Left renal pelvis (tissue), 4 donors: ENCODE results near the gene SLC19A3. TPM values are rescaled to one million over a fixed set of nuclear protein-coding genes. Genes with fewer than 3 reads are reported as not detected.
"Not testable (repeated sequence)": the region's sequence is repeated elsewhere in the genome, so short reads cannot be mapped to it uniquely, and the experiment has no call there.

Source experiments
- DNase-seq, 4 donors: peaks; one replicate each; pipeline ENCODE4 v3.0.0-alpha.2; 2013; ENCODE audit warnings: low read depth in 4 of 4, low spot score in 3 of 4
- polyA plus RNA-seq, 4 donors: library from polyadenylated mRNA; unstranded; fragments of 120-200 nt; gene quantifications; one replicate each; pipeline ENCODE4 v1.2.1, GENCODE V29; 2013; ENCODE audit not compliant: insufficient read length in 4 of 4

SLC19A3 gene
- polyA plus RNA-seq, 4 donors, result 1.3 to 11.0 (median 6.9) TPM

GRCh38 chr2:227703961-227704360 is 13.9 kb downstream of the SLC19A3 start:
- DNase-seq, result no peak

GRCh38 chr2:227703280-227703732 is 14.5 kb downstream of the SLC19A3 start:
- DNase-seq, result no peak

GRCh38 chr2:227701556-227701955 is 16.3 kb downstream of the SLC19A3 start:
- DNase-seq, result no peak

GRCh38 chr2:227696990-227697679 is 20.7 kb downstream of the SLC19A3 start:
- DNase-seq, result no peak

GRCh38 chr2:227687189-227687588 is 30.6 kb downstream of the SLC19A3 start:
- DNase-seq, result no peak

- DNase-seq, result no peak
These were observed 33.6 kb downstream of the SLC19A3 start for GRCh38 chr2:227684258-227684657.

GRCh38 chr2:227677928-227678327 is 39.9 kb downstream of the SLC19A3 start:
- no peak for DNase-seq

- DNase-seq, result no peak
These were observed 43.3 kb downstream of the SLC19A3 start for GRCh38 chr2:227674485-227674884.

GRCh38 chr2:227673620-227674019 is 44.2 kb downstream of the SLC19A3 start:
- DNase-seq, result not testable (repeated sequence)

GRCh38 chr2:227671170-227671905 is 46.5 kb downstream of the SLC19A3 start:
- DNase-seq, result no peak

- DNase-seq, result not testable (repeated sequence)
These were observed 51.1 kb downstream of the SLC19A3 start, which contains the start of gene SCYGR5 for GRCh38 chr2:227666631-227667170. SCYGR5 (plus strand) TSS chr2:227666804; CDS start chr2:227666804, 0 bp downstream.

GRCh38 chr2:227665189-227665940 is 52.5 kb downstream of the SLC19A3 start:
- no peak for DNase-seq

GRCh38 chr2:227661827-227662226 is 56.0 kb downstream of the SLC19A3 start:
- DNase-seq, result no peak

- no peak for DNase-seq
These were observed 56.7 kb downstream of the SLC19A3 start for GRCh38 chr2:227661025-227661649.

GRCh38 chr2:227657199-227657845 is 60.5 kb downstream of the SLC19A3 start:
- DNase-seq, result no peak

GRCh38 chr2:227655454-227655853 is 62.4 kb downstream of the SLC19A3 start:
- no peak for DNase-seq

GRCh38 chr2:227654426-227654825 is 63.4 kb downstream of the SLC19A3 start:
- DNase-seq, result no peak

GRCh38 chr2:227653419-227653818 is 64.4 kb downstream of the SLC19A3 start:
- DNase-seq, result no peak

- DNase-seq, result no peak
These were observed 73.8 kb downstream of the SLC19A3 start for GRCh38 chr2:227643990-227644551.

- DNase-seq, result no peak
These were observed 75.2 kb downstream of the SLC19A3 start for GRCh38 chr2:227642656-227643055.
